HL-60/S4 (cell line): ENCODE results near the gene GRIFIN.

ENCODE experiments used
- in situ Hi-C: fragments of 300-500 bp; cut with MboI; formaldehyde crosslinking; loops from 2 replicates; pipeline ENCODE4 v1.14.3; 2022; ENCODE audit warnings: low sequenced_read_pairs

GRIFIN gene

DNA sequence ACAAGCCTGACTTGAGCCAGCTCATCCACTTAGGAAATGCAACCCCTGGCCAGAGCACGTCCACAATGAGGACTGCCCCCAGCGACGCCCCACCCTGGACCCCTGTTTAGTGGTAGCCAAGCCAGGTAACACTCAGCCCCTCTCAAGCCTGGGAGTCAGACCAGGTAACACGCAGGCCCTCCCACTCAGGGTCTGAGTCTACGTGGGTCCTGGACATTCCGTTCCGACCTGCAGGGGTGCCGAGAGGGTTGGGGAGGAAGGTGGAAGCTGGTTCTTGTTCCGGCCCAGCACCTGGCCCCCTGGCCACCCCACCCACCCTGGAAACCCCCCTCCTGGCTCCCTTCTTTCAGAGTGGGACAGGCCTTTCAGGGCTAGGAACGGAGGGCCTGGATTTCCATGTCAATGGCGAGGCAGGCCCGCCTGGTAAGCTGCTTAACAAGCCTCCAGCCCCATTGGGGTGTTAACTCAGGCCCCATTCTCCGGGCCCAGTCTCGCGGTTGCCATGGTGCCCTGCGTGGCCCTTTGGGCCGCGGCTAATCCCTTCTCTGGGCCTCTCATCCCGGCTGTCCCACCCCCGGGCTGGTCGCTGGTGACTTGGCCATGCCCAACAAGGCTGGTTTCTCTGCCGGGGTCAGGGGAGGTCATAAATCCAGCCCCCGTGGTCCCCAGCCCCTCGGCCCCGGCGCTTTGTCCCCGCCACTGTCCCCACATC is 23.7 kb upstream of the GRIFIN start:
- in situ Hi-C loops, result no loop called here

DNA sequence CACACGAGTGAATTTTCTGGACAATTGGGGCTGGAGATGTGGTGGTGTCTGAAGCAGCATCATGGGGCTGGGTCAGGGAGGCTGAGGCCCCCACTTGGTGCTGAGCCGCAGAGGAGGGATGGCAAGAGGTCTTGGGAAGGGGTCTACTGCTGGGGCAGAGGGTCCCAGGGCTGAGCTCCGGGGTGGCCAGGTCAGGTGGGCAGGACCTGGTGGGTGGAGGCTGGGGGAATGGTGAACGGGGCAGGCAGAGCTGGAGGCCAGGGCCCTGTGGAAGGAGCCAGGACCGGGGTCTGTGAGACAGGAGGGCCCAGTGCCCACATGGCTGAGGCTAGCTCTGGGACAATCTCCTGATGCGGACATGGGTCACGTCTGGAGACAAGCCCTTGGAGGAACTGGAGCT is 23.0 kb upstream of the GRIFIN start:
- in situ Hi-C loops, result no loop called here

DNA sequence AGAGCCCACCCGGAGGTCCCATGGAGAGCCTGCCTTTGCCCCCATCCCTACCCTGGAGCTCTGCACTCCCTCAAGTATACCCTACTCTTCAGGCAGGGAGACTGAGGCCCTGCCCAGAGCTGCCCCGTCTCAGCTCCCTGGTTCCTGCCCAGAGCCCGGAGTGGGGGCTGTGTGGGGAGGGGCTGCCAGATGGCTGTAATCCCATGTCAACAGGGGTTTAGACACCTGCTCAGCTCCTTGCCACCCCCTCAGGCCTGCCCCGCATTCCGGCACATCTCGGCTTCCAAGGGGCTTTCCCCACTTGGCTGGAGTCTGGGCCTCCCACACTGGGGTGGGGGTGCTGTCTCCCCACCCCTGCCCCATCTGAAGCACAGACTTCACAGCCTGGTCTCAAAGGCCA is 22.5 kb upstream of the GRIFIN start:
- in situ Hi-C loops, result no loop called here

DNA sequence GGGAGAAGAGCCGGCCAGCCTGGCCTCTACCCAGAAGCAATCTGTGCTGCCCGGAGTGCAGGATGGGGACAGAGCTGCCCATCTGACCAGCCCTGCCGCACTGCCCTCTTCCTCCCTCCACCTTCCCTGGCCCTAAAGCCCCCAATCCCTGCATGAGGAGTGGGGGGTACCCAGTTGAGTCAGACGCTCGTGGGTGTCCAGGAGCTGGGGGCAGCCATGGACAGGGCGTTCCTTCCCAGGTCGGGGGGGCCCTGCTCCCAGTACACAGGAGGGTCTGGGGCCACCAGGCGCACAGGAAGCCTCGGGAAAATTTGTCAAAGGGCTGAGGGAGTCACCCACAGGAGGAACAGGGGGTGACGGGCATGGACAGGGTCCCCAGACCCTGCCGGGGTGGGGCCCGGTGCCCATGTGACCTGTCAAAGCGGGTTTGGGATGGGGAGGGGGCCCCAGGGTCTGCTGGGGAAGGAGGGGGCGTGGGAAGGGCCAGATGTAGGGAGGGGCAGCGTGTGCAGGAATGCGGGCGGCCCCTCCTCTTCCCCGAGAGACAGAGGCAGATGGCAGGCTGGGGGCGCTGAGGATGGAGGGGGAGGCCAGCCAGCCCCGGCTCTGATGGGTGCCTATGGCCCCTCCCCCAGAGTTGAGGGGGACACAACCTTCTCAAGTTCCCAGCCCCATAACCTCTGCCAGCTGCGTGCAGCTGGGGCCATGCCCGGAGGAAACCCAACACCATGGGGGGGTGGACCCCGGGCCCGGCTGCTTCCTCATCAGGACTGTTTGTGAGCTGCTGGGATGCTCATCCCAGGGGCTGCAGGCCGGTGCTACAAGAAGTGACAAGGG is 21.5 kb upstream of the GRIFIN start:
- in situ Hi-C loops, result no loop called here

DNA sequence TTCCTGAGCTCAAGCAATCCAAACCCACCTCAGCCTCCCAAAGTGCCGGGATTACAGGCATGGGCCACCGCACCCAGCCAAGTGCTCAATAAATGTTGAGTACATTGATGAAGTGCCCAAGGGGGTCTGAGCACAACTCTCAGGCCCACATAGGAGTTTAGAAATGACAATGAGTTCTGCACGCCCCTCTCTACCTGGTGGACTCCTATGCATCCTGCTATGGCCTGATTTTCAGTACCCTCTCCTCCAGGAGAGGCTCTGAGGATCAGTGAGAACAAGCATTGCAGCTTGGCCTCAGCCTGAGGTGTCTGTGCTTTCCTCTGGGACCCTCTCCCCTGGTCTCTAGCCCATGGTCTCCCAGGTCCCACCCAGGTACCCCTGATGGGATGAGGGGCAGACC is 20.9 kb upstream of the GRIFIN start:
- in situ Hi-C loops, result no loop called here

DNA sequence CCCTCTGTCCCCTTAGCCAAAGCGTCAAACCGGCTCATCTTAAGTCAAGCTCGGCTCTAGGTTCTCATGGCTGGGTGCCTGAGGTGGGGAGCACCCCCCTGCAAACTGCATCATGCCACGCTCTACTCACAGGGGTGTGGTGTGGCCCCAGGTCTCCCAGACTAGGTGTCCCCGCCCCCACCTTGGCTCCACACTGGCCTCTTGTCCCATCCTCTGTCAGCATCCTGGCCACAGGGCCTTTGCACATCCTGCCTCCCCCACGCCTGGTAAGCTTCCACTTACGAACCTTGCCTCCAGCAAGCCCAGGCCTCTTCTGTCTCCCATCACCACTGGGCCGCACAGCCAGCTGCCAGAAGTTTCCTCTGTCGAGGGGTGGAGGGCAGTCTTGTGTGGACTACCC is 20.2 kb upstream of the GRIFIN start:
- in situ Hi-C loops, result no loop called here

DNA sequence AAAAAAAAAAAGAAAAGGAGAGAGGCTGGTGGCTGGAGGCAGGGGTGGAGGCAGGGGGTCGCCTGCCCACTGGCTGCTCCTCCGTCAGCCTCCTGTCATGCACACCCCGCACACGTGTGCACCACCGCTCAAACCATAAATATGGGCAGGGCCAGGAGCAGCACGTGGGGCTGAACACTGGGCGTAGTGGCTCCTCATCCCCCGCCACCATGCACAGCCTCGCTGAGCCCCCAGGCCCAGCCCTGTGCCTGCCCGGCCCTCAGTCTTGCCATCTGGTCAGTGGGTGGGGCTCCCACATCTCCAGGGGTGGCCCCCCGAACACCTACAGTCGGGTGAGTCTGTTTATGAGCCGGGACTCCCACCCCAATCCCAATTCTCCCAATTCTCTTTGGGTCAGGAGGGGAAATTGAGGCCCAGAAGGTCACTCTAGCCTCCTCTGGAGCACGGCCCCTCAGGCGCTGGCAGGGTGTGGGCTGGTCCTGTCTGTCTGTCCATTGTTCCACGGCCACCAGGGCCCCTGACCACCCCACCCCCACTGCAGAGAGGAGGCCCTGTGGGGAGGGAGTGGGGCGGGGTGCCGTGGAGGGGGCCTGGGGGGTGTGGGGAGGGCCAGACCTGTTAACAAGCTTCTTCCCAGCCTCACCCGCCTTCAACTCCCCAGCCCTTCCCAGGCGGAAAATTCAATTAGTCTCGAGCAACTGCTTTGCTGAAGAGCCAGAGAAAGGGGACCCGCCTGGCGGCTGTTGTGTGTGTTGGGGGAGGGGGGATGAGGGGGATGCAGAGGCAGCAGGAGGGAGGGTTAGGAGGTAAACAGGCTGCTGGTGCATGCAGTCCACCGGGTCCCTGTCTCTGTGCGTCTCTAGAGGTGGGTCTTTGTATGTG is 19.5 kb upstream of the GRIFIN start:
- in situ Hi-C loops, result no loop called here

DNA sequence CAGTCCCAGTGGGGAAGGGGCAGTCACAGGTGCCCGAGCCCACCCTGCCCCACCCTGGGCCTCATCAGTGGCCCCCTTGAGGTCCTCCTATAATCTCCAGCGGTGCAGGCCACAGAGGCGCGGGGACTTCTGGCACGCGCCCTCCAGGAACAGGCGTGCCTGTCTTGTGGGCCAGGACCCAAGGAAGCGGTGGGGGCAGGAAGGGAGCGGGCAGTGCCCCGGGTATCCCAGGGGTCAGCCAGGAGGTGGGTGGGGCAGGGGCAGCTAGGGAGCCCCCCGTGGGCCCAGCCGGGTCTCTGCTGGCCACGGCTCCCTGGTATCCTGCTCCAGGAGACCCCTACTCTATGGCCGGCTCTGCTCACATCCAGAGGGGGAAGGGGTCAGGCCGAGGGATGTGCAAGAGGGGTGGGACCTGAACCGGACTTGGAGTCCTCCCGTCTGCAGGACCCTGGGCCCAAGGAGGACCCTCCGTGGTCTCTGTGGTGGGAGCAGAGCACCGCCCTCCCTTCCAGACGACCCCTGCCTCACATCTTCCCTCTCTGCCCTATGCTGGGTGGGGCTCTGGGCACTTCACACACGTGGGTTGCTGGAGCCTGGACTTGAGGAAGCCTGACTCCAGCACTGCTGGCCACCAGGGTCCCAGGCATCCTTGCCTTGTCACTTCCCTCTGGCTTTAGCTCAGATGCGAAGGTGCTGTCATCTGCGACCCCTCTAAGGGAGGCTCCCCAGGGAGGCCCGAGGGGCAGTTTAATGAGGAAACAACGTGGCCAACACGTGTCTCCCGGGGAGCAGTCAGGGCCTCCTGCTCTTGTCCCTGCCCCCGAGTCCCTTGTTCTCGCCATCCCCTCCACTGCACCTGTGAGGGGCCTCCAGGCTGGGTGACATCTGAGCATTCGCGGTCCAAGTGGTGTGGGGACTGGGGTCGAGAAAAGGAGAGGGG is 18.3 kb upstream of the GRIFIN start:
- in situ Hi-C loops, result no loop called here

DNA sequence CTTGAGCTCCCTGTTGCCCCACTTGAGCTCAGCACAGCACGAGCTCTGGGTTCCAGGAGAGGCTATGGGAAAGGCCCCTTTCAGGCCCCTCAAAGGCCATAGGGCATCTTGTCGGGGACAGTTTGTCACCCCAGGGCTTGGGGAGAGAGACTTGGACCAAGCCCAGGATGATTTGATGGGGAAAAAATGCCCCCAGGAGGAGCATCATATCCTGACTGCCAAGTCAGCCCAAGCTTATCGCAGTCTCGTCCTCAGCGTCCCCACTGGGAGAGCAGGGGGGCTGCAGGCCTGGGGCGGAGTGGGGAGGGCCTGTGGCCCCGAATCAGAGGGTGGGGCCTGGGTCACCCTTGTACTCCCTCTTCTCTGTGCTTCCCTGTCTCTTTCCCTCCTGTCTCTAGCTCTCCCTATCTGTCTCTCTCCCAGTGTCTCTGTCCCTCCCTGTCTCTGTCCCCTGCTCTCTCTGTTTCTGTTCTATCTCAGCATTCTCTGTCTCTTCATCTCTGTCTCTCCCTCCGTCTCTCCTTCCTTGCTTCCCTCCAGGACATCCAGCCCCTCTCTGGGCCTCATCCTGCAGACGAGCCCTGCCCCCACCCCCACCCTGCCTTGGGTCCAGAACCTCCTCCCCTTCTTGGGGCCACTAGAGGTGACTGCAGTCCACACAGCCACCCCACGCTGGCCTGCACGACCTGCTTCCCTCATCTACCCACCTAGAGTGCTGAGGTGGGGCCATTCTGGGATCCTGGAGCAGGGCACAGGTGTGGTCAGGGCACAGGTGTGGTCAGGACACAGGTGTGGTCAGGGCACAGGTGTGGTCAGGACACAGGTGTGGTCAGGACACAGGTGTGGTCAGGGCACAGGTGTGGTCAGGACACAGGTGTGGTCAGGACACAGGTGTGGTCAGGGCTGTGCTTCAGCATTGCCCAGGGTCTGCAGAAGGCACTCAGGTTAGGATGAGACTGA is 17.3 kb upstream of the GRIFIN start:
- in situ Hi-C loops, result no loop called here

DNA sequence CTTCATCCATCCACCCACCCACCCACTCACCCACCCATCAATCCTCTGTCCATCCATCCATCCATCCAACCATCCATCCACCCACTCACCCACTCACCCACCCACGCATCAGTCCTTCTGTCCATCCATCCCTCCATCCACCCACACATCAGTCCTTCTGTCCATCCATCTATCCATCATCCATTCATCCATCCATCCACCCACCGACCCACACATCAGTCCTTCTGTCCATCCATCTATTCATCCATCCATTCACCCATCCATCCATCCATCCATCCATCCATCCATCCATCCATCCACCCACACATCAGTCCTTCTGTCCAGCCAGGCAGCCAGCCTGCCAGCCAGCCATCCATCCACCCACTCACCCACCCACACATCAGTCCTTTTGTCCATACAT is 15.8 kb upstream of the GRIFIN start:
- in situ Hi-C loops, result no loop called here

DNA sequence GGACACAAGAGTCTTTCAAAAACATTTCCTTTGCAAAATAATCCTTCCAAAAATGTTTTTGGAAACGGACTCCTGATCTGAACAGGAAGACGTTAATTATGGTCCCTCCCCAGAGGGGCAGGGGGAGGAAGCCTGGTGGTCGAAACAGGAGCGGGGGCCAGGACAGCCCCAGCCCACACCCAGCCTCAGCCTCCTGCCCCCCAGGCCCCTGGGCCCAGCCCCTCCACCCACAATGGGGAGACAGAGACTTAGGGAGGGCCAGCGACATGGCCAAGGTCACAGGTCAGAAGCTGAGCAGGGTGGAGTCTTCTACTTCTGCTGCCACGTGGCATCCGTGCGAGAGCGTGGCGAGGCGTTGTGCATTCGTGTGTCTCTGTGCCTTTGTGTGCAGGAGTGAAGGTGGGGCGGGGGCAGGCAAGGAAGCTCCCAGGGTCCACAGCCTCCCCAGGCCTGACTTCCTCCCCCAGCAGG is 14.0 kb upstream of the GRIFIN start:
- in situ Hi-C loops, result no loop called here

DNA sequence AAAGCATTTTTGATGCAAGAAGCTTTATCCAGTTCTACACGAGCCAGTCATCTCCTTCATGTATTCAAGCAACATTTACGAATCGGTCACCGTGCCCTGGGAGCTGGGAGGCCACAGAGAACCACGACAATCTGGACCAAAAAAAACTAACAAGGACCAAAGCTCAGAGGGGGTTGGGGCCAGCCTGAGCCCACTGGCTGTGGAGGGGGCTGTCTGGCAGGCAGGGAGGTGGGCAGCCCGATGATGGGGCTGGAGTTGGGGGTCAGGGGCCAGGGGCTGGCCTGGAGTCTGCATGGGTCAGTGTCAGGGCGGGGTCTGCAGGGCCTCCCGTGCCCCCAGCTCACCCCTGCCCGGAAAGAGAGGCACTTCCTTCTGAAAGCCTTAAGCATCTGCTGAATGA is 12.5 kb upstream of the GRIFIN start:
- in situ Hi-C loops, result no loop called here

DNA sequence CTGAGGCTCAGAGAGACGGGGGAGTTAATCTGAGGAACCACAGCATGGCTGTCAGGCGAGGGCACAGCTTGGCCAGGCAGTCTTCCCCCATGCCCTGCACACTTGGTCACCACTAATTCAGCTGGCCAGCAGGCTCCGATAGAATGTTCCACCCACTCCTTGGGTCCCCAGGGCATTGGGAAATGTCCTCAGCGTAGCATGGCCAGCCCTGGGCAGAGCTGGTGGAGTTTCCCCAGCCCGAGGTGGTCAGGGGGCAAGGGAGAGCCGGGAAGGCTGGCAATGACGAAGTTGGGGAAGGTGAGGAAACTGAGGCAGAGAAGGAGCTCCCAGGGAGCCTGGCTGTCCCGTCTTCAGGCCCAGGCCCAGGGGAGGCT is 12.1 kb upstream of the GRIFIN start:
- in situ Hi-C loops, result no loop called here

DNA sequence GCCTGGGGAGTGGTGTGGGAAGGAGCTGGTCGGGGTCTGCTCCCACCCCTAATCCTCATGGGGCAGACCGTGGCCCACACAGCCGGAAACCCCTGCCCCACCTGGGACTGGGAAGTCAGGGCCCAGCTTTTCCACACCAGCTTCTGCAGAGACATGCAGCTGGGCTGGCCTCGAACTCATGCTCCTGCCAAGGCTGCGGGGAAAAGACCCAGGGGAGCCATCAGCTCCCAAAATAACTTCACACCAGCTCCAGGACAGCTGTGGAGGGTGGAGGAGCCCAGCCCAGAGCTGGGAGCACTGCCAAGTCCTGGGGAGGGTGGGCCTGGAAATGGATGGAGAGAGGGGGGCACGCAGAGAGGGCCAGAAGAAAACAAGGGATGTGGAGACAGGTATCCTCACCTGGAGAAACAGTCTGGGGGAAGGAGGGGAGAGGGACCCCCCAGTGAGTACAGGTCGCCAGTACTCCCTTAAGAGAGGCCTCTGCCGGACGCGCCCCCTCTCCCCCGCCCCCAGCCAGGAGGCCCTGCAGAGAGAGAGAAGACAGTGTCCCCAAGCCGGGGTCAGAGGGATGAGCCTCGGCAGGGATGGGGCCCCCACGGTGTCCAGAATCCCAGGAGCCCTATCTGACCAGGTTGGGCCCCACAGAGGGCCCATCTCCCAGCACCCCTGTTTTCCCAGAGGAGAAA is 11.5 kb upstream of the GRIFIN start:
- in situ Hi-C loops, result no loop called here

DNA sequence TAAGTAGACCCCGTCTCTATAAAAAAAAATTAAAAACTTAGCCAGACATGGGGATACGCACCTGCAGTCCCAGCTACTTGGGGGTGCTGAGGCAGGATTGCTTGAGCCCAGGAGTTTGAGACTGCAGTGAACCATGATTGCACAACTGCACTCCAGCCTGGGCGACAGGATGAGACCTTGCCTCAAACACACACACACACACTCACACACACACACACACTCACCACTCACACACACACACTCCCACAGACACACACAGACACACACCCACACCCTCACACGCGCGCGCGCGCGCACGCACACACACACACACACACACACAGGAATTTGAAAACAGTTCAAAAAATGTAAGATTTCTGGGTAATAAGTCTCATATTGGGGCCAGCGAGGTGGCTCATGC is 8.7 kb upstream of the GRIFIN start:
- in situ Hi-C loops, result no loop called here

DNA sequence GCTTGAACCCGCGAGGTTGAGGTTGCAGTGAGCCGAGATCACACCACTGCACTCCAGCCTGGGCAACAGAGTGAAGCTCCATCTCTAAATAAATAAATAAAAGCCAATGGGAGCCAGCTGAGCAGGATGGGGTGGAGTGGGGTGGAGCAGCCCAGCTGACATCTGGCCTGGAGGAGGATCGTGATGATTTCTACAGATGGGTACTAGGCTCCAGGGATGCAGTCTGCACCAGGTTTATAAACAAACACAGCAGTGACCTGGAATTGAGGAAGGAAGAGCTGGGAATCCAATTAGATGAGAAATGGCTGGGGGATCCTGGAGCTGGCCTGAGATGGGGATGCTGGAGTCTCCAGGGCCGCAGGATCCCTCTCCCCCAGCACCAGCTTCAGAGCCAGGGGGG is 7.3 kb upstream of the GRIFIN start:
- in situ Hi-C loops, result no loop called here

DNA sequence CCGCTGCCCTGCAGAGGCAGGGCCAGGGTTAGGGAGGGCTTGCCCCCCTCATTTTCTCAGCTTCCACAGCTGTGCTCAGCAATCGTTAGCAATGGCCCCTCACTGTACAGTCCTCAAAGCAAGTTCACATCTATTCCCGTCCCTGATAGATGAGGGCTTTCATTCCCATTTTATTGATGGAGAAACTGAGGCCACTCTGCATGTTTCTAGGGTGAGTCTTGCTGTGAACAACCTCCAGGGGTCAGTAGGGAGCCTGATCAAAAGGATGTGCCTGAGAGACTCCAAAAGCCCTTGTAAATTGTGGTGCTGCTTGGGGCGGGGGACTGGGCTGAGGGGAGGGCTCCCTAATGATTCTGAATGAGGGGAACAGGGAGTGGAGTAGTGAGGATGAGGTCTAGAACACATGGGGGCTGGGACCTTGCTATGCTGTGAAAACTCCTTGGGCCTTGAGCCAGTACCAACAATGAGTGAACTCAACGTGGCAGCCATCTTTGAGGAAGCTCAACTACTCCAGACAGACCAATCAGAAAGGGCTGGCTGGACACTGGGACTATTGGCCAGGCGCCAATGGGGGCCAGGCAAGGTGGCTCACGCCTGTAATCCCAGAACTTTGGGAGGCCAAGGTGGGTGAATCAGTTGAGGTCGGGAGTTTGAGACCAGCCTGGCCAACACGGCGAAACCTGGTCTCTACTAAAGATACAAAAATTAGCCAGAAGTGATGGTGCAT is 6.7 kb upstream of the GRIFIN start:
- in situ Hi-C loops, result no loop called here

DNA sequence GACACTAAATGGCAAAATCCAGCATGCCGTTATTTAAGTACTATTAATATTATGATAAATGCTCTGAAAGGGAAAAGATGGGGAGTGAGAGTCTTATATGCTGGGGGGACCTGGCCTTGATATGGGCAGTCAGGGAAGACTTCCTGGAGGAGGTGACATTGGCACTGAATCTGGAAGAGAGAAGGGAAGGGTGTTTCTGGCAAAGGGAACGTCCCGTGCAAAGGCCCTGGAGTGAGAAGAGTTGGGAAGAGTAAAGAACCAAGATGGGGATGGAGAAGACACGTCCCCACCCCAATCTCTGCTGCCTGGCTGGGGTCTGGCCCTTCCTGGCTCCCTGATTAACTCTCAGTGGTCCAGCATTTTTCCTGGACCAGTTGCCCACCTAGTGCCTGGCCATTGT is 5.0 kb upstream of the GRIFIN start:
- in situ Hi-C loops, result no loop called here
